A204.1 (cell line): ENCODE measurements around the gene CCDC124.
"Not testable (repeated sequence)": the region's sequence is repeated elsewhere in the genome, so short reads cannot be mapped to it uniquely, and the experiment has no call there.

Experiments used
- FAIRE-seq: peaks from 2 replicates; lab custom pipeline; 2012; peaks lifted over from hg19 to GRCh38; lab: Jason Lieb, UNC

CCDC124 gene

DNA sequence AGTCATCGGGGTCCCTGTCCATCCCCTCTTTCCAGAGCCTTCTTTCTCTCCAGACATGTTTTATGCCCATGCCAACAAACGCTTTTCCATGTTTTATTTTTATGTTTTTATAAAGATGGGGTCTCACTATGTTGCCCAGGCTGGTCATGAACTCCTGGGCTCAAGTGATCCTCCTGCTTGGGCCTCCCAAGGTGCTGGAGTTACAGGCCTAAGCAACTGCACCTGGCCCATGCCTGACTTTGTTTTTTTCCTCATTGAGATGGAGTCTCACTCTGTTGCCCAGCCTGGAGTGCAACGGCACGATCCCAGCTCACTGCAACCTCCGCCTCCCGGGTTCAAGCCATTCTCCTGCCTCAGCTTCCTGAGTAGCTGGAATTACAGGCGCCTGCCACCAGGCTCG is 53.8 kb downstream of the CCDC124 start:
- not testable (repeated sequence) for FAIRE-seq

DNA sequence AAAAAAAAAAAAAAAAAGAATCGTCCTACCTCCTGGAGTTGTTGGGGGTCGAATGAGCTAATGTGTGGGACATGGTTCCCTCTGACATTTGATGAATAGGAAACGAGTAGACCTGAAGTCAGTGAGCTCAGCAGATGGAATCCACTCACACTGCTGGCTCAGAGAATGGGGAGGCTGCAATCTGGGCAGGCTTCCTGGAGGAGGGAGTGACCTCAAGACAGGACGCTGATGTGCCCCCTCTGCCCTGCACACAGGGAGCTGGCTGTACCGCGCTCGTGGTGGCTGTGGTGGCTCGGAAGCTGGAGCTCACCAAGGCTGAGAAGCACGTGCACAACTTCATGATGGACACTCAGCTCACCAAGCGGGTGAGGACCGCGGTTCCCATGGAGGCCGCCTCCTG is 55.3 kb downstream of the CCDC124 start:
- no peak for FAIRE-seq

DNA sequence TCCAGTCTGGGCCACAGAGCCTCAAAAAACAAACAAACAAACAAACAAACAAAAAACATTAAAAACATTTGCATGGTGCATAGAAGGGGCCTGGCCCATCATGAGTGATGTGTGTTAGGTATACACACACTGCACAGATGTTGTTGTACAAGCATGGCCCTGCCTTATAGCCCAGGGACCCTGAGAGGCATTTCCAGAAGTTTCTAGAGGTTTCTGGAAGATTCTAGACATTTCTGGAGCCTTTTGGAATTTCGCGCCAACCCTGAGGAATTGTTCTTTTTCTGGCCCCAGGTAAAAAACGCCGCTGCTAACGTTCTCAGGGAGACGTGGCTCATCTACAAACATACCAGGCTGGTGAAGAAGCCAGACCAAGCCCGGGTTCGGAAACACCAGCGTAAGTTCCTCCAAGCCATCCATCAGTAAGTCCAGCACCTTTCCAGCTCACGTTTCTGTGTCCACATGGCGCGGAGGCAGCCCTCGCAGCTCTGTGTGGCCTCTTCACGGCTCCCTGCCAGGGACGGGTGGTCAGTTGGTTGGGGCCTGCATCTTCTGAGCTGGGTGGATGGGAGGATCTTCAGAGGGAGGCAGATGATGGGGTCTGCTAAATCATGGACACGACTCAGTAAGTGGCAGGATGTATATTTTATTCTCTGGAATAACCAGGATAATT is 56.7 kb downstream of the CCDC124 start:
- FAIRE-seq, result no peak

DNA sequence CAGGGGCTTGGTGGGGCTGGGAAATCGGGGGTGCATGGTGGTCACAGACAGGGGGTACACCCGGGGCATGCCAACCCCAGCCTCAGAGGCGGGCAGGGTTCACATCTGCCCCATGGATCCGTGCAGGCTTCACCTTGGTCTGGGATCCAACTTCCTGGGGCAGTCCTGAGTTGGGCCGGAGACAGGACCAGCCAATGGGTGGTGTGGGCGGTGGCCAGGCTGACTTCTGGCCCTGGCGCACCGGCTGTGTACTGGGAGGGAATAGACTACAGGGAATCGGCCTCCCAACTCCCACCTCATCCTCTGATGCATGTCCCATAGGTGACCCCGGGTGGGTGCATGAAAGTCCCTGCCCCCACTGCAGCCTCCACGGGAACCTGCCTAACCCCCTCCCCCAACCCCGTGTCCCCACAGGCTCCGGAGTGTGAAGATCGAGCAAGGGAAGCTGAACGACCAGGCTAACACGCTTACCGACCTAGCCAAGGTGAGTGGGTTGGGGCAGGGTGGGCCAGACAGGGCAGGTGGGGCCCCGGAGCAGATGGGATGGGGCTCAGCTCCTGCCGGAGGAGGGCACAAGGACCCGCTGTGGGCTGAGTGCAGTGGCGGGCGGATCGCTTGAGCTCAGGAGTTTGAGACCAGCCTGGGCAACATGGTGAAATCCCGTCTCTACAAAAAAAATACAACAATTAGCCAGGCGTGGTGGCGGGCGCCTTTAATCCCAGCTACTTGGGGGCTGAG is 60.4 kb downstream of the CCDC124 start:
- no peak for FAIRE-seq
